Muscle of leg (tissue), 11 donors: ENCODE measurements around the gene FAM187B. TPM values are rescaled to one million over a fixed set of nuclear protein-coding genes. Genes with fewer than 3 reads are reported as not detected.

Source experiments
- DNase-seq: peaks from one replicate; pipeline ENCODE4 v3.0.0; 2013
- H3K27ac ChIP-seq: one replicate; pipeline ENCODE4 v1.5.1; 2013; ENCODE audit warnings: mild to moderate bottlenecking, low read length, control low read depth
- H3K27me3 ChIP-seq: one replicate; pipeline ENCODE4 v1.6.1; 2013; ENCODE audit warnings: low read length; ENCODE audit not compliant: control insufficient read depth, insufficient read depth
- H3K36me3 ChIP-seq: one replicate; pipeline ENCODE4 v1.6.1; 2013; ENCODE audit warnings: low read length; ENCODE audit not compliant: control insufficient read depth, insufficient read depth
- H3K4me1 ChIP-seq: one replicate; pipeline ENCODE4 v1.6.1; 2013; ENCODE audit warnings: low read length; ENCODE audit not compliant: control insufficient read depth, insufficient read depth
- H3K4me3 ChIP-seq: one replicate; pipeline ENCODE4 v1.5.1; 2013; ENCODE audit warnings: low read length, control low read depth
- H3K9me3 ChIP-seq: replicated peaks from 2 replicates; pipeline ENCODE4 v1.6.1; 2013; ENCODE audit warnings: low read depth, low read length; ENCODE audit not compliant: control insufficient read depth
- WGBS: methylation state at CpG from one replicate; pipeline ENCODE4 v1.1.5; 2013; ENCODE audit warnings: missing lambda C conversion rate; ENCODE audit not compliant: insufficient coverage; 5-methylcytosine and 5-hydroxymethylcytosine counted together
- polyA plus RNA-seq, 8 donors: library from polyadenylated mRNA; unstranded; fragments of 120-200 nt; gene quantifications; one replicate each; pipeline versions ENCODE4 v1.2.1 to v1.2.3, GENCODE V29; 2013; ENCODE audit warnings: inconsistent platforms in 1 of 8, low replicate concordance in 1 of 8; ENCODE audit not compliant: insufficient read length in 8 of 8, insufficient read depth in 1 of 8
- total RNA-seq: library from RNA; stranded (reverse); fragments of 120-200 nt; gene quantifications from one replicate; pipeline ENCODE4 v1.2.4, GENCODE V29; 2013

FAM187B gene
- total and polyA plus RNA-seq, 9 donors, result not detected

- H3K36me3 ChIP-seq, result no peaks in the 10 kb centered on the region
- no peak for DNase-seq
- H3K9me3 ChIP-seq, result no peaks in the 10 kb centered on the region
- H3K27ac ChIP-seq, result no peak overlapping the region
- no peaks in the 10 kb centered on the region for H3K27me3 ChIP-seq
- H3K4me1 ChIP-seq, result no peaks in the 10 kb centered on the region
- WGBS, result no CpG with 5 or more reads among the region's 2 CpGs
- no peak overlapping the region for H3K4me3 ChIP-seq
Measured at GRCh38 chr19:35195830-35196229, 32.7 kb downstream of the FAM187B start.

- no peaks in the 10 kb centered on the region for H3K9me3 ChIP-seq
- no peaks in the 10 kb centered on the region for H3K36me3 ChIP-seq
- H3K4me1 ChIP-seq, result no peaks in the 10 kb centered on the region
- H3K27ac ChIP-seq, result no peak overlapping the region
- H3K27me3 ChIP-seq, result no peaks in the 10 kb centered on the region
- 42% methylated on average over 2 of the region's 9 CpGs for WGBS
- DNase-seq, result no peak
- no peak overlapping the region for H3K4me3 ChIP-seq
Measured at GRCh38 chr19:35194012-35194984, 34.2 kb downstream of the FAM187B start.

- H3K36me3 ChIP-seq, result no peaks in the 10 kb centered on the region
- no peaks in the 10 kb centered on the region for H3K4me1 ChIP-seq
- WGBS, result no CpG with 5 or more reads among the region's 2 CpGs
- H3K9me3 ChIP-seq, result no peaks in the 10 kb centered on the region
- no peak overlapping the region for H3K27ac ChIP-seq
- DNase-seq, result no peak
- H3K4me3 ChIP-seq, result no peak overlapping the region
- H3K27me3 ChIP-seq, result no peaks in the 10 kb centered on the region
Measured at GRCh38 chr19:35184884-35185283, 43.7 kb downstream of the FAM187B start.

GRCh38 chr19:35184267-35184666, 44.3 kb downstream of the FAM187B start:
- no CpG with 5 or more reads among the region's 1 CpG for WGBS
- DNase-seq, result no peak
- Histone ChIP-seq H3K4me3 (no peak overlapping the region), H3K36me3 (no peaks in the 10 kb centered on the region), H3K9me3 (no peaks in the 10 kb centered on the region), H3K4me1 (no peaks in the 10 kb centered on the region), H3K27ac (no peak overlapping the region), H3K27me3 (no peaks in the 10 kb centered on the region)

GRCh38 chr19:35181387-35181786, 47.2 kb downstream of the FAM187B start:
- H3K36me3 ChIP-seq, result no peaks in the 10 kb centered on the region
- no peak overlapping the region for H3K27ac ChIP-seq
- no peak overlapping the region for H3K4me3 ChIP-seq
- no peaks in the 10 kb centered on the region for H3K4me1 ChIP-seq
- 80% methylated on average over 1 of the region's 1 CpG for WGBS
- H3K9me3 ChIP-seq, result no peaks in the 10 kb centered on the region
- no peak for DNase-seq
- no peaks in the 10 kb centered on the region for H3K27me3 ChIP-seq

- H3K4me3 ChIP-seq, result no peak overlapping the region
- WGBS, result 88% methylated on average over 1 of the region's 3 CpGs
- no peak overlapping the region for H3K27ac ChIP-seq
- H3K27me3 ChIP-seq, result no peaks in the 10 kb centered on the region
- DNase-seq, result no peak
- no peaks in the 10 kb centered on the region for H3K4me1 ChIP-seq
- no peaks in the 10 kb centered on the region for H3K36me3 ChIP-seq
- H3K9me3 ChIP-seq, result no peaks in the 10 kb centered on the region
Measured at GRCh38 chr19:35179830-35180229, 48.7 kb downstream of the FAM187B start.

- no peaks in the 10 kb centered on the region for H3K9me3 ChIP-seq
- DNase-seq, result no peak
- WGBS, result 37% methylated on average over 2 of the region's 2 CpGs
- H3K36me3 ChIP-seq, result no peaks in the 10 kb centered on the region
- no peak overlapping the region for H3K27ac ChIP-seq
- no peaks in the 10 kb centered on the region for H3K27me3 ChIP-seq
- H3K4me1 ChIP-seq, result no peaks in the 10 kb centered on the region
- no peak overlapping the region for H3K4me3 ChIP-seq
Measured at GRCh38 chr19:35178701-35179100, 49.8 kb downstream of the FAM187B start.

GRCh38 chr19:35177377-35178274, 50.9 kb downstream of the FAM187B start:
- WGBS, result 60% methylated on average over 1 of the region's 7 CpGs
- H3K27ac ChIP-seq, result no peak overlapping the region
- H3K4me3 ChIP-seq, result no peak overlapping the region
- H3K27me3 ChIP-seq, result no peaks in the 10 kb centered on the region
- no peaks in the 10 kb centered on the region for H3K36me3 ChIP-seq
- no peaks in the 10 kb centered on the region for H3K4me1 ChIP-seq
- DNase-seq, result no peak
- no peaks in the 10 kb centered on the region for H3K9me3 ChIP-seq

- H3K4me1 ChIP-seq, result no peaks in the 10 kb centered on the region
- H3K4me3 ChIP-seq, result no peak overlapping the region
- no peaks in the 10 kb centered on the region for H3K27me3 ChIP-seq
- WGBS, result 60% methylated on average over 2 of the region's 3 CpGs
- H3K27ac ChIP-seq, result no peak overlapping the region
- H3K36me3 ChIP-seq, result no peaks in the 10 kb centered on the region
- no peak for DNase-seq
- H3K9me3 ChIP-seq, result no peaks in the 10 kb centered on the region
Measured at GRCh38 chr19:35176181-35176570, 52.4 kb downstream of the FAM187B start.
